NAMALWA (cell line): ENCODE measurements around the gene CATSPER4.

ENCODE experiments used
- DNase-seq: peaks from one replicate; pipeline ENCODE4 v3.0.0-alpha.2; 2015; ENCODE audit warnings: low spot score

CATSPER4 gene

GRCh38 chr1:26164861-26165842 is 25.2 kb upstream of the CATSPER4 start:
- DNase-seq, result no peak

- peak; percentile 37 for DNase-seq
Observed at GRCh38 chr1:26166719-26167281, 23.6 kb upstream of the CATSPER4 start.

- no peak for DNase-seq
Observed at GRCh38 chr1:26168410-26169197, 21.8 kb upstream of the CATSPER4 start, which contains the start of gene C1orf232. TSS of gene C1orf232 (minus strand) at chr1:26168963. CDS start at chr1:26168499, 464 bp downstream.

- DNase-seq, result no peak
Observed at GRCh38 chr1:26169198-26169554, 21.2 kb upstream of the CATSPER4 start.

GRCh38 chr1:26169669-26170471 is 20.5 kb upstream of the CATSPER4 start, which contains the start of gene ZNF593:
TSS of gene ZNF593 (plus strand) at chr1:26169908. CDS start at chr1:26169984, 76 bp downstream.
- peak; percentile 93 for DNase-seq

- no peak for DNase-seq
Observed at GRCh38 chr1:26170472-26170821, 20.0 kb upstream of the CATSPER4 start.

GRCh38 chr1:26171084-26172072 is 19.0 kb upstream of the CATSPER4 start, which contains the start of gene ZNF593OS:
TSS of gene ZNF593OS (minus strand) at chr1:26171832. CDS start at chr1:26171661, 171 bp downstream.
- no peak for DNase-seq

GRCh38 chr1:26175346-26175745 is 15.1 kb upstream of the CATSPER4 start:
- DNase-seq, result no peak

- no peak for DNase-seq
Observed at GRCh38 chr1:26177182-26177684, 13.2 kb upstream of the CATSPER4 start, which contains the start of gene CNKSR1. TSS of gene CNKSR1 (plus strand) at chr1:26177491. CDS start at chr1:26177548, 57 bp downstream.

GRCh38 chr1:26180010-26180506 is 10.3 kb upstream of the CATSPER4 start:
- no peak for DNase-seq

- no peak for DNase-seq
Observed at GRCh38 chr1:26181586-26182382, 8.6 kb upstream of the CATSPER4 start.

GRCh38 chr1:26182383-26182696 is 8.1 kb upstream of the CATSPER4 start:
- no peak for DNase-seq

GRCh38 chr1:26184086-26184485 is 6.3 kb upstream of the CATSPER4 start:
- no peak for DNase-seq

GRCh38 chr1:26184883-26185282 is 5.5 kb upstream of the CATSPER4 start:
- DNase-seq, result no peak

- DNase-seq, result no peak
Observed at GRCh38 chr1:26187882-26188281, 2.5 kb upstream of the CATSPER4 start.

- DNase-seq, result no peak
Observed at GRCh38 chr1:26188477-26188876, 1.9 kb upstream of the CATSPER4 start.

- DNase-seq, result no peak
Observed at GRCh38 chr1:26189331-26189730, 1.1 kb upstream of the CATSPER4 start.

- DNase-seq, result no peak
Observed at GRCh38 chr1:26189751-26190275, 589 bp upstream of the CATSPER4 start.

- DNase-seq, result no peak
Observed at GRCh38 chr1:26191739-26192138, 1.3 kb downstream of the CATSPER4 start.
